Lower leg skin (tissue), 4 donors: ENCODE results near the gene OTOGL. TPM values are rescaled to one million over a fixed set of nuclear protein-coding genes. Genes with fewer than 3 reads are reported as not detected.

Experiments used
- DNase-seq, 2 donors: peaks; one replicate each; pipeline ENCODE4 v3.0.0-alpha.2; 2019; ENCODE audit warnings: low spot score in 2 of 2
- H3K4me3 ChIP-seq: fragments of 200-600 bp; sonication (generic); 2 replicates; pipeline ENCODE4 v1.5.1; 2017; ENCODE audit warnings: mild to moderate bottlenecking, low read depth; ENCODE audit not compliant: poor library complexity, severe bottlenecking
- CTCF ChIP-seq, 3 donors: fragments of 450-650 bp; IDR thresholded peaks; one replicate each; pipeline ENCODE4 v1.5.1; 2016; ENCODE audit warnings: antibody characterized with exemption in 3 of 3, mild to moderate bottlenecking in 3 of 3, moderate library complexity in 2 of 3
- POLR2A ChIP-seq, 2 donors: fragments of 450-650 bp; IDR thresholded peaks; one replicate each; pipeline ENCODE4 v1.6.1; 2016 to 2017; ENCODE audit warnings: antibody characterized with exemption in 2 of 2, mild to moderate bottlenecking in 1 of 2, moderate library complexity in 1 of 2
- WGBS, 2 donors: methylation state at CpG; one replicate each; pipeline ENCODE4 v1.1.5; 2018; 5-methylcytosine and 5-hydroxymethylcytosine counted together
- intact Hi-C: fragments of 100-400 bp; cut with DNase I; formaldehyde crosslinking; loops from one replicate; pipeline ENCODE4 v1.15.0; 2023; ENCODE audit warnings: low total_unique reads
- total RNA-seq, 4 donors: library from RNA; depleted of rRNA; stranded (reverse); fragments of >200 nt; gene quantifications; one replicate each; pipeline ENCODE4 v1.1.0, GENCODE V29; 2016

Gene OTOGL
- total RNA-seq, 4 donors from 2014 or later = 0.06 to 0.56 (median 0.12) TPM

- WGBS, 2 donors = 76 to 87% methylated on average over 4 of the region's 4 CpGs
- H3K4me3 ChIP-seq = no peak overlapping the region
- no peak for DNase-seq
- no peak for TF ChIP-seq CTCF (IDR thresholded peaks at IDR 0.05)
- TF ChIP-seq POLR2A (IDR thresholded peaks at IDR 0.05) = no peak
- intact Hi-C loops = no loop called here
Observed at GRCh38 chr12:80190001-80190400, 90.7 kb downstream of the OTOGL start.

- TF ChIP-seq POLR2A (IDR thresholded peaks at IDR 0.05) (no peak), CTCF (IDR thresholded peaks at IDR 0.05) (no peak)
- no peak overlapping the region for H3K4me3 ChIP-seq
- intact Hi-C loops = no loop called here
- DNase-seq = no peak
- 68 to 74% methylated on average over 3 of the region's 3 CpGs for WGBS, 2 donors
Observed at GRCh38 chr12:80192087-80192486, 92.8 kb downstream of the OTOGL start.

GRCh38 chr12:80193865-80194264 lies 94.5 kb downstream of the OTOGL start:
- intact Hi-C loops = no loop called here
- no peak for DNase-seq
- WGBS, 2 donors = 49 to 68% methylated on average over 4 of the region's 4 CpGs
- no peak for TF ChIP-seq POLR2A (IDR thresholded peaks at IDR 0.05)
- no peak for TF ChIP-seq CTCF (IDR thresholded peaks at IDR 0.05)
- no peak overlapping the region for H3K4me3 ChIP-seq

GRCh38 chr12:80195074-80195726 lies 95.9 kb downstream of the OTOGL start:
- TF ChIP-seq POLR2A (IDR thresholded peaks at IDR 0.05) (no peak), CTCF (IDR thresholded peaks at IDR 0.05) (no peak)
- 0 to 8% methylated on average over 1 of the region's 1 CpG for WGBS, 2 donors
- no peak overlapping the region for H3K4me3 ChIP-seq
- intact Hi-C loops = no loop called here
- DNase-seq = no peak

- TF ChIP-seq CTCF (IDR thresholded peaks at IDR 0.05) = no peak
- no peak for TF ChIP-seq POLR2A (IDR thresholded peaks at IDR 0.05)
Observed at GRCh38 chr12:80195737-80196136, 96.4 kb downstream of the OTOGL start.

GRCh38 chr12:80196419-80196818 lies 97.1 kb downstream of the OTOGL start:
- intact Hi-C loops = no loop called here
- no peak for DNase-seq
- no peak overlapping the region for H3K4me3 ChIP-seq
- TF ChIP-seq CTCF (IDR thresholded peaks at IDR 0.05) (no peak), POLR2A (IDR thresholded peaks at IDR 0.05) (no peak)
- 73 to 76% methylated on average over 2 of the region's 2 CpGs for WGBS, 2 donors

More at GRCh38 chr12:80195737-80196136, 96.4 kb downstream of the OTOGL start:
- no peak overlapping the region for H3K4me3 ChIP-seq
- WGBS, 2 donors = 63 to 65% methylated on average over 2 of the region's 2 CpGs
- DNase-seq = no peak
- intact Hi-C loops = no loop called here
